Stomach (tissue), 4 donors: ENCODE results near the gene BNC2.

Experiments
- POLR2A ChIP-seq, 4 donors: fragments of 450-650 bp; IDR thresholded peaks; one replicate each; pipeline ENCODE4 v1.6.1; 2016; ENCODE audit warnings: antibody characterized with exemption in 4 of 4, control low read depth in 2 of 4, mild to moderate bottlenecking in 1 of 4, moderate library complexity in 1 of 4
- POLR2AphosphoS5 ChIP-seq, 3 donors: sonication (generic); formaldehyde crosslinking; IDR thresholded peaks; one replicate each; pipeline ENCODE4 v1.6.1; 2016; ENCODE audit warnings: antibody characterized with exemption in 3 of 3
- TF ChIP-seq, protein P1 (sequence below), 7 experiments: fragments of 450-650 bp in 4 of 7; fragments of 200-600 bp in 3 of 7; sonication (generic) in 3 of 7; IDR thresholded peaks; one replicate each; pipeline ENCODE4 v1.5.1; 2016 to 2019; ENCODE audit warnings: antibody characterized with exemption in 7 of 7, control low read depth in 2 of 7, mild to moderate bottlenecking in 1 of 7

GRCh38 chr9:16824545-16825330 is 45.7 kb downstream of the BNC2 start:
- TF ChIP-seq, protein P1, sequence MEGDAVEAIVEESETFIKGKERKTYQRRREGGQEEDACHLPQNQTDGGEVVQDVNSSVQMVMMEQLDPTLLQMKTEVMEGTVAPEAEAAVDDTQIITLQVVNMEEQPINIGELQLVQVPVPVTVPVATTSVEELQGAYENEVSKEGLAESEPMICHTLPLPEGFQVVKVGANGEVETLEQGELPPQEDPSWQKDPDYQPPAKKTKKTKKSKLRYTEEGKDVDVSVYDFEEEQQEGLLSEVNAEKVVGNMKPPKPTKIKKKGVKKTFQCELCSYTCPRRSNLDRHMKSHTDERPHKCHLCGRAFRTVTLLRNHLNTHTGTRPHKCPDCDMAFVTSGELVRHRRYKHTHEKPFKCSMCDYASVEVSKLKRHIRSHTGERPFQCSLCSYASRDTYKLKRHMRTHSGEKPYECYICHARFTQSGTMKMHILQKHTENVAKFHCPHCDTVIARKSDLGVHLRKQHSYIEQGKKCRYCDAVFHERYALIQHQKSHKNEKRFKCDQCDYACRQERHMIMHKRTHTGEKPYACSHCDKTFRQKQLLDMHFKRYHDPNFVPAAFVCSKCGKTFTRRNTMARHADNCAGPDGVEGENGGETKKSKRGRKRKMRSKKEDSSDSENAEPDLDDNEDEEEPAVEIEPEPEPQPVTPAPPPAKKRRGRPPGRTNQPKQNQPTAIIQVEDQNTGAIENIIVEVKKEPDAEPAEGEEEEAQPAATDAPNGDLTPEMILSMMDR (IDR thresholded peaks at IDR 0.05): no peak
- TF ChIP-seq POLR2A (IDR thresholded peaks at IDR 0.05) (no peak), POLR2AphosphoS5 (IDR thresholded peaks at IDR 0.05) (no peak)
